HFF-Myc (cell line): ENCODE results near the gene HEPHL1.
"Not testable (repeated sequence)": the region's sequence is repeated elsewhere in the genome, so short reads cannot be mapped to it uniquely, and the experiment has no call there.

Experiments used
- DNase-seq: peaks from one replicate; pipeline ENCODE4 v3.0.0-alpha.2; 2011; ENCODE audit warnings: low read depth; ENCODE audit errors: extremely low read depth
- H3K4me3 ChIP-seq: replicated peaks from 2 replicates; pipeline ENCODE4 v1.5.1; 2011; ENCODE audit warnings: low read depth, mild to moderate bottlenecking, control low read depth, low read length
- TF ChIP-seq, protein P1 (sequence below): IDR thresholded peaks from 2 replicates; pipeline ENCODE4 v1.5.1; 2012; ENCODE audit warnings: mild to moderate bottlenecking, low read depth, low read length, control low read depth; ENCODE audit errors: missing control alignments

Gene HEPHL1

DNA sequence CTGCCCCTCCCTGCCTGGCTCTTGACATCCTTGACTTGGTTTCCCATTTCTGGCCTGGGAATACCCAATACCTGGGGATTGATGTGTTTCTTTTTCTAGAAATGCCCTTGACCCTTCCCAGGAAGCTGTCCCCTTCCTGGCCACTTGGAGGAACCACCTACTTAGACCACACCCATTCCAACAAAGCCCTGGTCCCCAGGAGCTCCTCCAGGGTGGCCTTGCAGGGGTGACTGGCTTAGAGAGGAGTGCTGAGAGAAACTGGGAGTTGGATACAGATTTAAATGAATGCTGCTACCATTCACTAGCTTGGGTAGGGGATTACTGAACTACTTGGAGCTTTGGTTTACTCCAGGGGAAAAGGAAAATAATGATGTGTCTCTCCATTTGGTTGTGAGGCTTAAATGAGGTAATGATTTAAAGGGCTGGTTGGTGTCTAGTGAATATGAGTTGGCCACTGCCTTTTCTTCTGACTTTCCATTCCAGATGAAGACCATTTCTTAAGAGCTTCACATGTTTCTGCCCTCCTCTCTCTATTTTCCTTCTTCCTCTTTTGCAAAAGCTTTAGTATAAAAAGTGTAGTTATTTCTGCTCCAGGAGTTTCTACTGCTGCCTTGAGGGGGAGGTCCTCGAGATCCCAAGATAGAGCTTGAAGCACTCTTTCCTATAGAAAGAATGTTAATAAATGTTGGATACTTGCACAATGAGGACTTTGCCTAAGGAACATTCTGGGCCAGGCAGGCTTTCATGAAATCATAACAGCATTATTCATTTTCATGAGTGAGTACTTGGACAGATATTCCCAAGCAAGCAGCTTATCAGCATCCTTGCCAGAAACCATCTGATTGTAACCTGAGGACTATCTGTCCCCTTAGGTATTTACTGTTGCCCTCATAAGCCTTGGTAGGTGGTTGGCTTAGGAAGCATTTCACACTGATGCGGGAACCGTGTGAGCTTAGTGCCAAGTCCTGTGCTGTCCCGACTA is 129.8 kb downstream of the HEPHL1 start:
- no peak for DNase-seq
- TF ChIP-seq, protein P1, sequence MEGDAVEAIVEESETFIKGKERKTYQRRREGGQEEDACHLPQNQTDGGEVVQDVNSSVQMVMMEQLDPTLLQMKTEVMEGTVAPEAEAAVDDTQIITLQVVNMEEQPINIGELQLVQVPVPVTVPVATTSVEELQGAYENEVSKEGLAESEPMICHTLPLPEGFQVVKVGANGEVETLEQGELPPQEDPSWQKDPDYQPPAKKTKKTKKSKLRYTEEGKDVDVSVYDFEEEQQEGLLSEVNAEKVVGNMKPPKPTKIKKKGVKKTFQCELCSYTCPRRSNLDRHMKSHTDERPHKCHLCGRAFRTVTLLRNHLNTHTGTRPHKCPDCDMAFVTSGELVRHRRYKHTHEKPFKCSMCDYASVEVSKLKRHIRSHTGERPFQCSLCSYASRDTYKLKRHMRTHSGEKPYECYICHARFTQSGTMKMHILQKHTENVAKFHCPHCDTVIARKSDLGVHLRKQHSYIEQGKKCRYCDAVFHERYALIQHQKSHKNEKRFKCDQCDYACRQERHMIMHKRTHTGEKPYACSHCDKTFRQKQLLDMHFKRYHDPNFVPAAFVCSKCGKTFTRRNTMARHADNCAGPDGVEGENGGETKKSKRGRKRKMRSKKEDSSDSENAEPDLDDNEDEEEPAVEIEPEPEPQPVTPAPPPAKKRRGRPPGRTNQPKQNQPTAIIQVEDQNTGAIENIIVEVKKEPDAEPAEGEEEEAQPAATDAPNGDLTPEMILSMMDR: no peak

DNA sequence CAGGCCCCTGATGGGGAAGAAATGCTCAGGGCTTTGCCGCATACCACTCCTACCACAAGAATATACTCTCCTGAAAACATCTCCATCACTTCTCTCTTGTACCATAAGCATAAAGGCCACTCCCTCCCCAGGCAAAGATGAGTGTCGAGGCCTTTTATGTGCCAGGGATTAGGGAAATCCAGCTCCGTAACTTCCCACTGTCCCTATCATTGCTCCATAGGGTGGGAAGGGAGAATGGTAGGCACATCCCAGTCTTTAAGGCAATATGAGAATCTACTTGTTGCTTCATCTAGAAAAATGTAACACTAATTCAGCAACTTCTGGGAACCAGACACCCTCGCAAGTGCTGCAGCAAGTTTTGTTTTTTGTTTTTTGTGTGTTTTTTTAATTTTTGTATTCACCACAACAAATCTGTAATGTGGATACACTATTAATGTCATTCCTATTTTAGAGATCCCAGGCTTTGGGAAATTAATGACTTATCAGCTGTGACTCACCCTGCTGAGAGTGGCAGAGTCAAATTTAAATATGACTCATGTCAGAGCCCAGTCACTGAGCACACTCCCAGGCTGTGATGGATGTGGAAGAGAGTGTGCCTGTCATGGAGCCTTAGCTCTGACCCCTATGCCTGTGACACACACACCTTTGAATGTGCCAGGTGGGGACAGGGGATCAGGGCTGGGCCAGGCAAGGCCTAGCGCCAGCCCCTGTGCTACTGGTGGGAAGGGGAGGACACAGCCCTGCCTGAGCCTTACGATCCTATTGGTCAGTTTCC is 130.9 kb downstream of the HEPHL1 start:
- H3K4me3 ChIP-seq: 0 out of 2 replicates have a peak overlapping the region, but pooled peaks have one; percentile 9
- TF ChIP-seq, protein P1: no peak
- peak; percentile 75 for DNase-seq

More for the DNA sequence above, 129.8 kb downstream of the HEPHL1 start:
- no peak overlapping the region for H3K4me3 ChIP-seq

DNA sequence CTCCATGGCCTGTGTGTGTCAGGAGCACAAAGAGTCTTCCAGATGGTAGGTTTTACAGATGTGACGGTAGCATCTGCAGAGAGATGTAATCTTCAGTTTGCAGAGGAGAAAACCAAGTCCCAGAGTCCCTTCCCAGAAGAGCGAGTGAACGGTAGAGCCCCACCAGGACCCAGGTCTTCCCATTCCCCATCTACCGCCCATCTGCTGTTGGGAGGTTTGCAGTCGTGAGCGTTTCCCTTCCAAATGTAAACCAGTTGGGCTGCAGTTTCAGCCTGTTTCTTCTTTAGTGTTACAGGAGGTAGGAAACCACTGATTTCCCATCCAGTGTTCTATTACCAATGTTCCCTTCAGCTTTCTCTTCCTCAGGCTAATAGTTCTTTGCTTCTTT is 131.5 kb downstream of the HEPHL1 start:
- 0 out of 2 replicates have a peak overlapping the region, but pooled peaks have one; percentile 9 for H3K4me3 ChIP-seq
- TF ChIP-seq, protein P1: no peak
- no peak for DNase-seq

DNA sequence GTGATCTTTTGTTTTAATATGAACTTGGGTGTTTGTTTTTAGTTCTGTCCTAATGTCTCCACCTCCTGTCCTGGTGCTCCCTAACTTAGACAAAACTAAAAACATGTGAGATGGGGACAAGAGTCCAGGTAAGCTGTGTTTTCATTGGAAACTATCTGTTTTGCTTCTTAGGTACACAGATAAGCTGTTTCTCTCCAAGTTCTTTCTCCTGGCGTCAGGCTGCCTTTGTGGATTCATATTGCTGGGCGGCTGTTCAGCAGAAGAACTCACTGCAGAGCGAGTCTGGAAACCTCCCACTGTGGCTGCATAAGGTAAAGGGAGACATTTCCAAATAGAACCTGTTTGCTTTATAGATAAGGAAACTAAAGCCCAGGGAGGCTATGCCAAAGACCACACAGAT is 132.2 kb downstream of the HEPHL1 start:
- DNase-seq: no peak
- H3K4me3 ChIP-seq: no peak overlapping the region
- TF ChIP-seq, protein P1: no peak

DNA sequence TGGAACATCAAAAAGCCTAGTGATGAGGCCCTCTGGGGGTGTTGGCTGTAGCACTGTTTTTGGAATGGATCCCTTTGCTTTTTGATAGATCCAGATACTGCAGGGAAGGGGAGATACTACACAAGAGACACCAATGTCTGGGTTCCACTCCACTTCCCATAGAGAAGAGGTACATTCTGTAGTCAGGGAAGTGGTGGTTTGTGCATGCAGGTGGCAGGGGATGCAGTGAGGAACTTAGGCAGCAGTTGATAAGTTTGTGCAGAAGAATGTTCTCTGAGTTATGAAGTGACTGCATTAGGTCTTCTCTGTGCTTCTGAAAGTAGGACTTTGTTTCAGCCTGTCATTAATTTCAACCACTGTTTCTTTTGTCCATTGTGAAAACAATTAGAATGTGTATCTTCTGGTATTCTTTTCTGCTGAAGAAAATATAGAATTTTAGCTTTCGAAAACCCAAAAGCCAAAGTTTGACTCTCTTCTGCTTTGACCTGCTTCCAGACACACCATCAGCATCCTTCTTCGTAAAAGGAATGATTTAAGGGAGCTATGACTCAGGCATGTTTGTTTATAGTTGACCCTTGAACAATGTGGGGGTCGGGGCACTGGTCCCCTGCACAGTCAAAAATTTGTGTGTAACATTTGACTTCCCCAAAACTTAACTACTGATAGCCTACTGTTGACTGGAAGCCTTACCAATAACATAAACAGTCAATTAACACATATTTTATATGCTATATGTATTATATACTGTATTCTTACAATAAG is 133.1 kb downstream of the HEPHL1 start:
- no peak for DNase-seq
- H3K4me3 ChIP-seq: no peak overlapping the region
- TF ChIP-seq, protein P1: no peak

DNA sequence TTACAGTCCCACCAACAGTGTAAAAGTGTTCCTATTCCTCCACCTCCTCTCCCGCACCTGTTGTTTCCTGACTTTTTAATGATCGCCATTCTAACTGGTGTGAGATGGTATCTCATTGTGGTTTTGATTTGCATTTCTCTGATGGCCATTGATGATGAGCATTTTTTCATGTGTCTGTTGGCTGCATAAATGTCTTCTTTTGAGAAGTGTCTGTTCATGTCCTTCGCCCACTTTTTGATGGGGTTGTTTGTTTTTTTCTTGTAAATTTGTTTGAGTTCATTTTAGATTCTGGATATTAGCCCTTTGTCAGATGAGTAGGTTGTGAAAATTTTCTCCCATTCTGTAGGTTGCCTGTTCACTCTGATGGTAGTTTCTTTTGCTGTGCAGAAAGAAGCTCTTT is 136.2 kb downstream of the HEPHL1 start:
- not testable (repeated sequence) for DNase-seq, H3K4me3 ChIP-seq
